CD4-positive, alpha-beta T cell (primary cell): Measurements from ENCODE around the gene ANKS1B. TPM values are rescaled to one million over a fixed set of nuclear protein-coding genes. Genes with fewer than 3 reads are reported as not detected.

Experiments
- ATAC-seq: fragments of 200-7000 bp; cut with Tn5 transposase; one replicate; pipeline ENCODE4 v1.10.0; 2022; ENCODE audit warnings: mild to moderate bottlenecking; ENCODE audit not compliant: poor library complexity
- CTCF ChIA-PET: fragments of 350-600 bp; sonication (Branson Sonifier 250); formaldehyde crosslinking; loops from one replicate; lab custom pipeline; 2021; ENCODE audit warnings: antibody characterized with exemption, inconsistent platforms; lab: Charles Lee
- POLR2A ChIA-PET: fragments of 350-600 bp; sonication (Branson Sonifier 250); formaldehyde crosslinking; loops from one replicate; lab custom pipeline; 2021; ENCODE audit warnings: antibody characterized with exemption, inconsistent platforms; lab: Charles Lee
- DNase-seq, 14 experiments: peaks; one replicate each; pipeline ENCODE4 v3.0.0-alpha.2; 2013 to 2020; ENCODE audit warnings: mixed read lengths in 2 of 14
- H3K27ac ChIP-seq, 2 donors: one replicate each; pipeline versions ENCODE4 v1.5.1 to v1.7.0; 2013; ENCODE audit warnings: low read length in 2 of 2, low read depth in 1 of 2, mild to moderate bottlenecking in 1 of 2
- H3K27me3 ChIP-seq, 2 experiments: 1 replicate in 1 of 2; 2 replicates in 1 of 2; pipeline versions ENCODE4 v1.6.1 to v1.7.0; 2013; ENCODE audit warnings: low read length in 2 of 2, control low read depth in 1 of 2, mild to moderate bottlenecking in 1 of 2, moderate library complexity in 1 of 2; ENCODE audit not compliant: insufficient read depth in 2 of 2, control insufficient read depth in 1 of 2
- H3K36me3 ChIP-seq: one replicate; pipeline ENCODE4 v1.6.1; 2013; ENCODE audit warnings: low read length, control low read depth; ENCODE audit not compliant: insufficient read depth
- H3K4me1 ChIP-seq: one replicate; pipeline ENCODE4 v1.6.1; 2013; ENCODE audit warnings: low read length, control low read depth; ENCODE audit not compliant: insufficient read depth
- H3K4me3 ChIP-seq: one replicate; pipeline ENCODE4 v1.5.1; 2013; ENCODE audit warnings: mild to moderate bottlenecking, low read length, moderate library complexity
- H3K9me3 ChIP-seq, 2 experiments: 1 replicate in 1 of 2; 2 replicates in 1 of 2; pipeline versions ENCODE4 v1.6.1 to v1.7.0; 2013; ENCODE audit warnings: low read length in 2 of 2, mild to moderate bottlenecking in 2 of 2, control low read depth in 1 of 2, moderate library complexity in 1 of 2; ENCODE audit not compliant: control insufficient read depth in 1 of 2, insufficient read depth in 1 of 2
- H3K27ac Mint-ChIP-seq: one replicate; pipeline ENCODE4 v1.8.0; 2020; ENCODE audit warnings: mixed read lengths
- H3K27me3 Mint-ChIP-seq: one replicate; pipeline ENCODE4 v1.8.0; 2021; ENCODE audit warnings: mixed read lengths
- H3K36me3 Mint-ChIP-seq: one replicate; pipeline ENCODE4 v1.8.0; 2021; ENCODE audit warnings: low read depth, mixed read lengths
- H3K4me1 Mint-ChIP-seq: one replicate; pipeline ENCODE4 v1.8.0; 2021; ENCODE audit warnings: low read depth, mixed read lengths
- H3K4me3 Mint-ChIP-seq: one replicate; pipeline ENCODE4 v1.8.0; 2020; ENCODE audit warnings: mild to moderate bottlenecking, mixed read lengths
- H3K9me3 Mint-ChIP-seq: one replicate; pipeline ENCODE4 v1.8.0; 2020; ENCODE audit warnings: mixed read lengths
- CTCF ChIP-seq: fragments of 200-600 bp; IDR thresholded peaks from one replicate; pipeline ENCODE4 v1.8.0; 2022; ENCODE audit warnings: antibody characterized with exemption, mild to moderate bottlenecking
- intact Hi-C, 2 experiments: fragments of 100-400 bp; cut with DNase I in 1 of 2; cut with micrococcal nuclease in 1 of 2; formaldehyde crosslinking; loops; one replicate each; pipeline versions ENCODE4 v1.15.1 to v1.9.0; 2023 to 2025; cut with DNase I, micrococcal nuclease
- total RNA-seq, 174 experiments: library from RNA in 2 of 174; stranded (reverse) in 2 of 174; gene quantifications; one replicate each; pipeline ENCODE4 v1.2.3 and lab custom pipeline; 2021 to 2026

ANKS1B gene
- total RNA-seq, 2 experiments from 2014 or later: 0.16 to 1.1 TPM

DNA sequence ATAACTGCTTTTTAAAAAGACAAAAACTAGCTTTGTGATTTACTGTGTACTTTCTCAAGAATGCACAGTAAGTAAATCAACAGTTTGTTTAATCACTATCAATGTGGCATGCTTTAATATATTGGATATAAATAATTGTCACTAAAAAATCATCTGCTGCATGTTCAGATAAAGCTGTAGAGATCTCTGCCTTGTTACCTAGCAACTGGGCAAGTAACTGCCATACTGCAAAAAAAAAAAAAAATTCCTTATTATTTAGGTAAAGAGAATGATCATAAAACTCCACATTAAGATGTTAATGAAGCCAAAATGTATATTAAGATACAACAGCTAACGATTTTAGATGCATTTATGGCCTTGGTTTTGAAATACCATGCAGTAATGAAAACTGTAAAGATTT is 1102.2 kb downstream of the ANKS1B start:
- H3K4me1 Mint-ChIP-seq: no peaks in the 10 kb centered on the region
- no peak for TF ChIP-seq CTCF
- Histone ChIP-seq H3K27me3 (no peaks in the 10 kb centered on the region), H3K36me3 (no peaks in the 10 kb centered on the region), H3K4me1 (no peaks in the 10 kb centered on the region), H3K27ac (no peak overlapping the region), H3K4me3 (no peak overlapping the region), H3K9me3 (no peaks in the 10 kb centered on the region)
- intact Hi-C loops: no loop called here
- peaks cover 43% of the 10 kb centered on the region for H3K27me3 Mint-ChIP-seq
- no peaks in the 10 kb centered on the region for H3K9me3 Mint-ChIP-seq
- DNase-seq (no peak), ATAC-seq (no peak)
- H3K36me3 Mint-ChIP-seq: no peaks in the 10 kb centered on the region
- no peak overlapping the region for H3K27ac Mint-ChIP-seq
- ChIA-PET POLR2A (no interaction called here), CTCF (no interaction called here)
- no peak overlapping the region for H3K4me3 Mint-ChIP-seq

DNA sequence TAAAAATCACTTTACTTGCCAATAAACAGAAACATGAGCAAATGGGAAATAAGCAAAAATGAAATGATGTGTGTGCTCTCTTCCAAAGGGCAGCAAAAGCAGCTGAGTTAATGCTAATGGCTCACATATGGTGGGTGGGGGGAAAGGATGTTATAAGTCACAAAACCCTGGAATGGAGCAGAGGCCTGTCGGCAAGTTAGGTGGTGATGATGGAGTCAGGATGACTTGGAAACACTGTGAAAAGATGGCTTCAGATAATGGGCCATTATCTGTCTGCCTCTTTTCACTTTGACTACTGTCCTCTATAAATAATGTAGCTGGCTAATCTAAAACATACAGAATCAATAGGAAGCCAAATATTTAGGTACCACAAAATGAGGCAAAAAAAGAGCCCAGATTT is 1111.0 kb downstream of the ANKS1B start:
- ChIA-PET CTCF (no interaction called here), POLR2A (no interaction called here)
- Mint-ChIP-seq H3K4me3 (no peak overlapping the region), H3K27ac (no peak overlapping the region), H3K27me3 (peaks cover 23% of the 10 kb centered on the region), H3K4me1 (no peaks in the 10 kb centered on the region), H3K9me3 (no peaks in the 10 kb centered on the region), H3K36me3 (no peaks in the 10 kb centered on the region)
- ATAC-seq (no peak), DNase-seq (no peak)
- H3K36me3 ChIP-seq: no peaks in the 10 kb centered on the region
- no peaks in the 10 kb centered on the region for H3K9me3 ChIP-seq
- intact Hi-C loops: no loop called here
- no peak overlapping the region for H3K27ac ChIP-seq
- peaks cover 0 to 2% of the 10 kb centered on the region in 2 experiments for H3K27me3 ChIP-seq
- no peak for TF ChIP-seq CTCF
- no peak overlapping the region for H3K4me3 ChIP-seq
- no peaks in the 10 kb centered on the region for H3K4me1 ChIP-seq

DNA sequence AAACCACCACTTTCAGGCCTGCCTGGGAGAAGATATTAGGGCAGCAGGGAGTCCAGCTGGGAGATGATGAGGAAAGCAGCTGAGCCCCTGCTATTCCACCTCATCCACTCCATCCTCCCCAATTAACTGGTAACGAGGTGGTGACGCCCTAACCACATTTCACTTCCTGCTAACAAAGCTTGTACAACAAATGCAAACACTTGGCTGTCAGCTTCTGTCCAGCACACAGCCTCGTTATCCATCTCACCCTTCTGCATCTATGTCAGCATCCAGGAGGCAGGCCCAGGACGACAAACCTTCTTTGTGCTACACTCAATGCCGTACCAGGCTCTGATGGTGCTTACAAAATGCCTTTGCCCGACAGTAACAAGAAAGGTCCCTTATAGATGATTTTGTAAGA is 1114.2 kb downstream of the ANKS1B start:
- DNase-seq (no peak), ATAC-seq (no peak)
- no peak overlapping the region for H3K27ac ChIP-seq
- ChIA-PET POLR2A (no interaction called here), CTCF (no interaction called here)
- no peaks in the 10 kb centered on the region for H3K4me1 ChIP-seq
- H3K4me3 Mint-ChIP-seq: no peak overlapping the region
- no peak overlapping the region for H3K4me3 ChIP-seq
- H3K9me3 Mint-ChIP-seq: no peaks in the 10 kb centered on the region
- H3K27me3 Mint-ChIP-seq: peaks cover 19% of the 10 kb centered on the region
- peaks cover 0 to 2% of the 10 kb centered on the region in 2 experiments for H3K27me3 ChIP-seq
- no peaks in the 10 kb centered on the region for H3K4me1 Mint-ChIP-seq
- H3K36me3 Mint-ChIP-seq: no peaks in the 10 kb centered on the region
- no peak for TF ChIP-seq CTCF
- no peaks in the 10 kb centered on the region for H3K36me3 ChIP-seq
- H3K9me3 ChIP-seq: no peaks in the 10 kb centered on the region
- intact Hi-C loops: no loop called here
- no peak overlapping the region for H3K27ac Mint-ChIP-seq
